ENCODE results near the gene ZNF469. TPM values are rescaled to one million over a fixed set of nuclear protein-coding genes. Genes with fewer than 3 reads are reported as not detected.

ZNF469 gene
- total RNA-seq, 1 donor from 2014 or later: 28.7 TPM

GRCh38 chr16:88353691-88354090 is 29.1 kb upstream of the ZNF469 start:
- Mint-ChIP-seq H3K27ac (no peak overlapping the region), H3K9me3 (no peaks in the 10 kb centered on the region), H3K4me1 (no peaks in the 10 kb centered on the region), H3K36me3 (no peaks in the 10 kb centered on the region), H3K27me3 (ENCODE audit: low read depth) (no peaks in the 10 kb centered on the region), H3K4me3 (no peak overlapping the region)
- TF ChIP-seq, protein P1, sequence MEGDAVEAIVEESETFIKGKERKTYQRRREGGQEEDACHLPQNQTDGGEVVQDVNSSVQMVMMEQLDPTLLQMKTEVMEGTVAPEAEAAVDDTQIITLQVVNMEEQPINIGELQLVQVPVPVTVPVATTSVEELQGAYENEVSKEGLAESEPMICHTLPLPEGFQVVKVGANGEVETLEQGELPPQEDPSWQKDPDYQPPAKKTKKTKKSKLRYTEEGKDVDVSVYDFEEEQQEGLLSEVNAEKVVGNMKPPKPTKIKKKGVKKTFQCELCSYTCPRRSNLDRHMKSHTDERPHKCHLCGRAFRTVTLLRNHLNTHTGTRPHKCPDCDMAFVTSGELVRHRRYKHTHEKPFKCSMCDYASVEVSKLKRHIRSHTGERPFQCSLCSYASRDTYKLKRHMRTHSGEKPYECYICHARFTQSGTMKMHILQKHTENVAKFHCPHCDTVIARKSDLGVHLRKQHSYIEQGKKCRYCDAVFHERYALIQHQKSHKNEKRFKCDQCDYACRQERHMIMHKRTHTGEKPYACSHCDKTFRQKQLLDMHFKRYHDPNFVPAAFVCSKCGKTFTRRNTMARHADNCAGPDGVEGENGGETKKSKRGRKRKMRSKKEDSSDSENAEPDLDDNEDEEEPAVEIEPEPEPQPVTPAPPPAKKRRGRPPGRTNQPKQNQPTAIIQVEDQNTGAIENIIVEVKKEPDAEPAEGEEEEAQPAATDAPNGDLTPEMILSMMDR (IDR thresholded peaks at IDR 0.05; ENCODE audit: unreplicated experiment): no peak
- DNase-seq (ENCODE audit: low spot score in 2 of 2, unreplicated experiment in 2 of 2): no peak

DNA sequence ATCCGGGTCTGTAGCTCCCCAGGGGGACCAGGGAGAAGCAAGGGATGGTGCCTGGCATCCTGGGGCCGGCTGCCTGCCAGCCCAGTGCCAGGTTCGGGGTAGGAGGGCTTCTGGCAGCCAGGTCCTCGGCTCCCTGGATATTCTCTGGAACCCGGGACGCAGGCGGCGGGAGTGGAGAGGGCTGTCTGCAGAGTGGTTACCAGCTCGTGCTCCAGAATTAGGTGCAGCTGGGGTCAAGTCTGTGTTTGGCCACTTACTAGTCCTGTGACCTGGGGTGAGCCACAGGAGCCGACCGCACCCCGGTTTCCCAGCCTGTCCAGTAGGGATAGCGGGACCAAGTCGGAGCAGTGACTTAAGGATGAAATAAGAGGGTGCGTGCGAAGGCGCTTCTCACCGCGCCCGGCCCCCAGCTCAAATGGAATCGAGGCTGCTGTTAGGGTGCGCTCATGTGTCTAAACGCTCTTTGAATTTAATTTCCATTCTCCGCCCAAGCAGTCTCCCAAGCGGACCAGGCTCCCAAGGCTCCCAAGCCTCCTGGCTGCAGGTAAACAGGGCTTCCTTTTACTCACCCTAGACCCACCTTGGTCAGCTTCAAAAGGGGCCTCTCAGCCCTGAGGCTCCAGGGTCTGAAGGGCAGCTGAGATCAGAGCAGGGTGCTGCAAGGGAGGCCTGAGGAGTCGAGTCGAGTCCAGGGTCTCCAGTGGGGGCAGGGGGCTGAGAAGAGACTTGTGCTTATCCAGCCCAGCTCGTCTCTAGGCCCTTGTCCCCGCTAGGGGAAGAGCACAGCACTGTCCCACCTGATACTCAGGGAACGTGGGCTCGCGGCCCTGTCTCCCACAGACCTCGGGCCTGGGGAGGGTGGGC is 28.3 kb upstream of the ZNF469 start:
- no peaks in the 10 kb centered on the region for H3K4me1 Mint-ChIP-seq
- peaks cover 4% of the 10 kb centered on the region for H3K27me3 Mint-ChIP-seq (ENCODE audit: low read depth)
- TF ChIP-seq, protein P1 (IDR thresholded peaks at IDR 0.05; ENCODE audit: unreplicated experiment): no peak
- H3K9me3 Mint-ChIP-seq: no peaks in the 10 kb centered on the region
- H3K4me3 Mint-ChIP-seq: no peak overlapping the region
- no peak overlapping the region for H3K27ac Mint-ChIP-seq
- DNase-seq (ENCODE audit: low spot score in 2 of 2, unreplicated experiment in 2 of 2): no peak
- H3K36me3 Mint-ChIP-seq: no peaks in the 10 kb centered on the region

DNA sequence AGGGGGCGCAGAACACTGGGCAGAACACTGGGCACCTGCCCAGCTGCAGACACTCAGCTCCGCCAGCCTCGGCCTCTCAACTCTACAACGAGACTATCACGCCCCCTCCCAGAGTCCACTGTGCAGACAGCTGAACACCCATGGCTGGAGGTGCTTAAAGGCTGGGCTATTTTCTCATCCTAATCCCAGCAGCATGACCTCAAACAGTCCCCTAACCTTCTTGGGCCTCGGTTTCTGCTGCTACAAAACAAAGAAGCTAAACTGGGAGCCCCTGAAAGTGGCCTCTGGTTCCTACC is 27.7 kb upstream of the ZNF469 start:
- no peaks in the 10 kb centered on the region for H3K36me3 Mint-ChIP-seq
- TF ChIP-seq, protein P1 (IDR thresholded peaks at IDR 0.05; ENCODE audit: unreplicated experiment): no peak
- DNase-seq (ENCODE audit: low spot score in 2 of 2, unreplicated experiment in 2 of 2): no peak
- H3K9me3 Mint-ChIP-seq: no peaks in the 10 kb centered on the region
- H3K4me1 Mint-ChIP-seq: no peaks in the 10 kb centered on the region
- H3K27me3 Mint-ChIP-seq (ENCODE audit: low read depth): peaks cover 7% of the 10 kb centered on the region
- H3K4me3 Mint-ChIP-seq: no peak overlapping the region
- no peak overlapping the region for H3K27ac Mint-ChIP-seq

DNA sequence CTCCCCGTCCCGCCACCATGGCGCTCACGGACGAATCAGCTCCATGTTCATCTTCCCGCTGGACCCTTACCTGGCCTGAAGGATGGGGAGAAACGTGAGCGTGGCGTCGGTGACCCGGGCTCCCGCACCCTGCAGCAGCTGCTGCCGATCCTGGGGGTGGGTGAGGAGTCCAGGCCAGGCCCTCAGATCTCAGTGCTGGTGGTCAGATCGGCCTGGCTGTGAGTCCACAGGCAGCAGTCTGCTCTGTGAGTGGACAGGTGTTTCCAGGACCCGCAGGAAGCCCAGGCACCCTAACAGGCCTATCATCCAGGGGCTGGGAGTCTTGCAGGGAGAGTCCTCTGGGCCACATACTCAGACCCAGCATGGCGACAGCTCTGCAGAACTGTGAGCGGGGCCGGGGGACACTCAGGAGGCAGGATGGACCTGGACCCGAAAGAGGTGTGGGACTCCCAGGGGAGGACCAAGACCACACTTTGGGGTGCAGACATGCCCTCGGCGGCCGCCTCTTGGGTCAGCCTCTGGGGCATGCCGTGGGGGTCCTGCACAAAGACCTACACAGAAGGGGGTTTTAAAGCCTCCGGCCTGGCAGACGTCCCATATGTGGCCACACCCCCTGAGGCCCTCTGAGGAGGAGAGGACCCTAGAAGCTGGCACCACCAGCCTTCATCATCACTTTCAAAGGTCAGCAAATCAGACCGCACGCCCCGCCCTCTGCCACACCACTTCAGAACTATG is 27.2 kb upstream of the ZNF469 start:
- DNase-seq (ENCODE audit: low spot score in 2 of 2, unreplicated experiment in 2 of 2): no peak

GRCh38 chr16:88356124-88356726 is 26.5 kb upstream of the ZNF469 start:
- Mint-ChIP-seq H3K36me3 (no peaks in the 10 kb centered on the region), H3K27me3 (ENCODE audit: low read depth) (peaks cover 8% of the 10 kb centered on the region), H3K9me3 (peaks cover 2% of the 10 kb centered on the region), H3K4me3 (no peak overlapping the region), H3K4me1 (no peaks in the 10 kb centered on the region), H3K27ac (no peak overlapping the region)
- no peak for DNase-seq (ENCODE audit: low spot score in 2 of 2, unreplicated experiment in 2 of 2)
- TF ChIP-seq, protein P1 (IDR thresholded peaks at IDR 0.05; ENCODE audit: unreplicated experiment): no peak

More for the DNA sequence above, 27.2 kb upstream of the ZNF469 start:
- Mint-ChIP-seq H3K27ac (no peak overlapping the region), H3K4me3 (no peak overlapping the region), H3K36me3 (no peaks in the 10 kb centered on the region), H3K27me3 (ENCODE audit: low read depth) (peaks cover 7% of the 10 kb centered on the region), H3K4me1 (no peaks in the 10 kb centered on the region), H3K9me3 (no peaks in the 10 kb centered on the region)
- TF ChIP-seq, protein P1 (IDR thresholded peaks at IDR 0.05; ENCODE audit: unreplicated experiment): no peak

Data from mesothelial cell of epicardium (in vitro differentiated cells).